ENCODE measurements around the gene EML6. TPM values are rescaled to one million over a fixed set of nuclear protein-coding genes. Genes with fewer than 3 reads are reported as not detected.
A peak's percentile ranks its signal among the peaks of the same experiment; 100 is the strongest.

Gene EML6
- total RNA-seq: 1 to 10 TPM; 1.7 to 3.2 (median 2.4) TPM
- total RNA-seq (2013): 6.9 TPM

- Histone ChIP-seq H3K27ac (ENCODE audit: low read length) (peak within 1 kb of the TSS; percentile 59), H3K9me3 (ENCODE audit: control insufficient read depth, insufficient read depth, low read length) (no peaks in the 10 kb centered on the region), H3K36me3 (ENCODE audit: control insufficient read depth, insufficient read depth, low read length) (no peaks in the 10 kb centered on the region), H3K4me3 (ENCODE audit: low read length) (peak within 1 kb of the TSS; percentile 62), H3K27me3 (ENCODE audit: control insufficient read depth, insufficient read depth, low read length) (peaks cover 19% of the 10 kb centered on the region), H3K4me1 (ENCODE audit: control insufficient read depth, insufficient read depth, low read length) (peaks cover 19% of the 10 kb centered on the region)
- intact Hi-C loops (cut with micrococcal nuclease): loop anchor here (1.0 kb wide), 1 partner anchor 509 kb away; the partner anchor contains the start of genes CLHC1 and RPS27A
- Mint-ChIP-seq H3K4me1 (peaks cover 20 to 21% of the 10 kb centered on the region in 2 donors), H3K4me3 (peak within 1 kb of the TSS; percentile 96), H3K27me3 (ENCODE audit: low read depth in 2 of 2) (peaks cover 44 to 50% of the 10 kb centered on the region in 2 donors), H3K27ac (peak within 1 kb of the TSS; percentile 64 to 88), H3K9me3 (no peaks in the 10 kb centered on the region), H3K36me3 (no peaks in the 10 kb centered on the region)
- TF ChIP-seq CTCF (IDR thresholded peaks at IDR 0.05): peak; percentile 23
- ATAC-seq: peak; percentile 94 to 99 (median 95)
- DNase-seq: peak; percentile 96 to 99
- WGBS (ENCODE audit: insufficient coverage): under 1% methylated on average over 90 of the region's 90 CpGs
These were observed at the start of gene EML6 for GRCh38 chr2:54723131-54723995. Gene EML6, plus strand, starts transcription at chr2:54723662. Its CDS starts 1,400 bp downstream, at chr2:54725062.

- peaks cover 3% of the 10 kb centered on the region for H3K36me3 ChIP-seq (ENCODE audit: control insufficient read depth, insufficient read depth, low read length)
- H3K4me1 Mint-ChIP-seq: peaks cover 11 to 12% of the 10 kb centered on the region in 2 donors
- ATAC-seq (no peak), DNase-seq (no peak)
- H3K4me1 ChIP-seq (ENCODE audit: control insufficient read depth, insufficient read depth, low read length): peaks cover 10% of the 10 kb centered on the region
- no peaks in the 10 kb centered on the region for H3K36me3 Mint-ChIP-seq
- H3K27ac ChIP-seq (ENCODE audit: low read length): no peak overlapping the region
- intact Hi-C loops (cut with micrococcal nuclease): no loop called here
- H3K27me3 Mint-ChIP-seq (ENCODE audit: low read depth in 2 of 2): peaks cover 6 to 19% of the 10 kb centered on the region in 2 donors
- 99% methylated on average over 8 of the region's 8 CpGs for WGBS (ENCODE audit: insufficient coverage)
- H3K27ac Mint-ChIP-seq: no peak overlapping the region
- no peak overlapping the region for H3K4me3 ChIP-seq (ENCODE audit: low read length)
- H3K4me3 Mint-ChIP-seq: no peak overlapping the region
- H3K27me3 ChIP-seq (ENCODE audit: control insufficient read depth, insufficient read depth, low read length): no peaks in the 10 kb centered on the region
- TF ChIP-seq CTCF (IDR thresholded peaks at IDR 0.05): no peak
- H3K9me3 ChIP-seq (ENCODE audit: control insufficient read depth, insufficient read depth, low read length): no peaks in the 10 kb centered on the region
- no peaks in the 10 kb centered on the region for H3K9me3 Mint-ChIP-seq
These were observed 48.2 kb upstream of the EML6 start for GRCh38 chr2:54675281-54675680.

DNA sequence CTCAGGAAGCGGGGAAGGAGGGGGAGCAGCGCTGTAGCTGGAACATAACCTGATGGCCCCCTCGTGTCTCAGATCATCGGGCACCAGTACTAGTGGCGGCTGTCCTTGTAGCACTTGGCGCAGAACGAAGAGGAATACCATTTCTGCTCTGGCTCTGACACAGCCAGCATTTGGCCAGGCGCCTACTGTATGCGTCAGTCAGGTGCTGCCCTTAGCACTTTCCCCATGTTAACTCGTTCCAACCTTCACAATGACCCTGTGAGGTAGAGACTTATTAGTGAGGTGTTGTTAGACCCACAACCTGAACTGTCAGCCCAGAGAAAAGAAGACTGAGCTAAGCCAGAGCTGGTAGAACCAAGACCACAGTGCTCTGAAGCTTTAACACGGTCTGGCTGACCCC, 47.7 kb upstream of the EML6 start:
- DNase-seq: no peak
- H3K27me3 ChIP-seq (ENCODE audit: control insufficient read depth, insufficient read depth, low read length): no peaks in the 10 kb centered on the region
- H3K4me3 ChIP-seq (ENCODE audit: low read length): no peak overlapping the region
- H3K4me1 ChIP-seq (ENCODE audit: control insufficient read depth, insufficient read depth, low read length): peaks cover 13% of the 10 kb centered on the region
- H3K27ac ChIP-seq (ENCODE audit: low read length): no peak overlapping the region
- no peak overlapping the region for H3K27ac Mint-ChIP-seq
- H3K4me1 Mint-ChIP-seq: peaks cover 11 to 15% of the 10 kb centered on the region in 2 donors
- TF ChIP-seq CTCF (IDR thresholded peaks at IDR 0.05): no peak
- H3K9me3 ChIP-seq (ENCODE audit: control insufficient read depth, insufficient read depth, low read length): no peaks in the 10 kb centered on the region
- ATAC-seq: no peak
- no peaks in the 10 kb centered on the region for H3K36me3 ChIP-seq (ENCODE audit: control insufficient read depth, insufficient read depth, low read length)
- no peaks in the 10 kb centered on the region for H3K9me3 Mint-ChIP-seq
- H3K36me3 Mint-ChIP-seq: no peaks in the 10 kb centered on the region
- intact Hi-C loops (cut with micrococcal nuclease): no loop called here
- WGBS (ENCODE audit: insufficient coverage): 91% methylated on average over 11 of the region's 11 CpGs
- peaks cover 8 to 23% of the 10 kb centered on the region in 2 donors for H3K27me3 Mint-ChIP-seq (ENCODE audit: low read depth in 2 of 2)
- H3K4me3 Mint-ChIP-seq: no peak overlapping the region
